Measurements from ENCODE around the gene FN1. TPM values are rescaled to one million over a fixed set of nuclear protein-coding genes. Genes with fewer than 3 reads are reported as not detected.
"Not testable (repeated sequence)": the region's sequence is repeated elsewhere in the genome, so short reads cannot be mapped to it uniquely, and the experiment has no call there.

FN1 gene
- total RNA-seq, 1 donor, result 18,025 TPM

GRCh38 chr2:215313255-215313613 is 122.6 kb downstream of the FN1 start:
- H3K27me3 ChIP-seq (ENCODE audit: insufficient read depth, low read length), result no peaks in the 10 kb centered on the region
- H3K27ac ChIP-seq (ENCODE audit: low read depth, low read length), result no peak overlapping the region
- peaks cover 46% of the 10 kb centered on the region for H3K79me2 ChIP-seq (ENCODE audit: insufficient read depth, low read length)
- DNase-seq (ENCODE audit: insufficient read length, low spot score, missing footprints), result no peak
- peak overlapping the region; percentile 96 for H3K4me3 ChIP-seq (ENCODE audit: insufficient read depth, low read length)
- no peaks in the 10 kb centered on the region for H4K20me1 ChIP-seq (ENCODE audit: insufficient read depth, low read length)
- peaks cover 11% of the 10 kb centered on the region for H3K4me1 ChIP-seq (ENCODE audit: insufficient read depth, low read length)
- H2AFZ ChIP-seq (ENCODE audit: low read length), result no peak overlapping the region
- H3K4me2 ChIP-seq (ENCODE audit: insufficient read depth, low read length), result peak overlapping the region; percentile 92
- no peak for TF ChIP-seq CTCF (IDR thresholded peaks at IDR 0.05; ENCODE audit: extremely low read depth, low read depth, low read length)
- no peaks in the 10 kb centered on the region for H3K9me3 ChIP-seq (ENCODE audit: low read depth, low read length)
- peaks cover 31% of the 10 kb centered on the region for H3K36me3 ChIP-seq (ENCODE audit: insufficient read depth, low read length)

GRCh38 chr2:215311625-215312396 is 124.1 kb downstream of the FN1 start, which contains the start of gene ATIC:
TSS of gene ATIC (plus strand) at chr2:215312059. CDS start at chr2:215312143, 84 bp downstream.
- no peaks in the 10 kb centered on the region for H4K20me1 ChIP-seq (ENCODE audit: insufficient read depth, low read length)
- TF ChIP-seq CTCF (IDR thresholded peaks at IDR 0.05; ENCODE audit: extremely low read depth, low read depth, low read length), result no peak
- peaks cover 44% of the 10 kb centered on the region for H3K79me2 ChIP-seq (ENCODE audit: insufficient read depth, low read length)
- H3K4me2 ChIP-seq (ENCODE audit: insufficient read depth, low read length), result peak within 1 kb of the TSS; percentile 92
- H3K9me3 ChIP-seq (ENCODE audit: low read depth, low read length), result no peaks in the 10 kb centered on the region
- peak within 1 kb of the TSS; percentile 96 for H3K4me3 ChIP-seq (ENCODE audit: insufficient read depth, low read length)
- H3K27me3 ChIP-seq (ENCODE audit: insufficient read depth, low read length), result no peaks in the 10 kb centered on the region
- H2AFZ ChIP-seq (ENCODE audit: low read length), result peak within 1 kb of the TSS; percentile 97
- peak within 1 kb of the TSS; percentile 85 for H3K27ac ChIP-seq (ENCODE audit: low read depth, low read length)
- DNase-seq (ENCODE audit: insufficient read length, low spot score, missing footprints), result peak; percentile 96
- H3K36me3 ChIP-seq (ENCODE audit: insufficient read depth, low read length), result peaks cover 22% of the 10 kb centered on the region
- H3K4me1 ChIP-seq (ENCODE audit: insufficient read depth, low read length), result peaks cover 11% of the 10 kb centered on the region

GRCh38 chr2:215311259-215311624 is 124.6 kb downstream of the FN1 start:
- peak overlapping the region; percentile 85 for H3K27ac ChIP-seq (ENCODE audit: low read depth, low read length)
- H3K79me2 ChIP-seq (ENCODE audit: insufficient read depth, low read length), result peaks cover 41% of the 10 kb centered on the region
- peaks cover 22% of the 10 kb centered on the region for H3K36me3 ChIP-seq (ENCODE audit: insufficient read depth, low read length)
- not testable (repeated sequence) for DNase-seq (ENCODE audit: insufficient read length, low spot score, missing footprints); H3K9me3 ChIP-seq (ENCODE audit: low read depth, low read length); H4K20me1 ChIP-seq (ENCODE audit: insufficient read depth, low read length); H3K27me3 ChIP-seq (ENCODE audit: insufficient read depth, low read length)
- H3K4me3 ChIP-seq (ENCODE audit: insufficient read depth, low read length), result peak overlapping the region; percentile 96
- H3K4me1 ChIP-seq (ENCODE audit: insufficient read depth, low read length), result peaks cover 11% of the 10 kb centered on the region
- peak overlapping the region; percentile 97 for H2AFZ ChIP-seq (ENCODE audit: low read length)
- peak overlapping the region; percentile 92 for H3K4me2 ChIP-seq (ENCODE audit: insufficient read depth, low read length)

Other genes with a start within 250 kb of the FN1 start
- gene ATIC, start 124.0 kb downstream of the FN1 start, total RNA-seq, result 17.7 and 21.5 TPM in 2 replicates